Neuronal stem cell (in vitro differentiated cells): ENCODE measurements around the gene SH3GL2.

Experiments used
- DNase-seq: peaks from one replicate; pipeline ENCODE4 v3.0.0-alpha.2; 2013; ENCODE audit warnings: low spot score
- H2AFZ ChIP-seq: one replicate; pipeline ENCODE4 v1.6.1; 2013; ENCODE audit warnings: mild to moderate bottlenecking, low read length, inconsistent platforms
- H2AK5ac ChIP-seq: 2 replicates; pipeline ENCODE4 v1.6.1; 2013; ENCODE audit warnings: low read depth, mild to moderate bottlenecking, inconsistent platforms, low read length, moderate library complexity, mixed read lengths
- H2BK120ac ChIP-seq: 2 replicates; pipeline ENCODE4 v1.6.1; 2013; ENCODE audit warnings: low read depth, mild to moderate bottlenecking, inconsistent platforms, low read length, moderate library complexity, mixed read lengths
- H2BK12ac ChIP-seq: one replicate; pipeline ENCODE4 v1.6.1; 2013; ENCODE audit warnings: low read length, inconsistent platforms
- H2BK15ac ChIP-seq: 2 replicates; pipeline ENCODE4 v1.6.1; 2013; ENCODE audit warnings: mild to moderate bottlenecking, low read length, inconsistent platforms, mixed read lengths
- H2BK5ac ChIP-seq: one replicate; pipeline ENCODE4 v1.6.1; 2013; ENCODE audit warnings: inconsistent platforms, mild to moderate bottlenecking, low read length, moderate library complexity
- H3K14ac ChIP-seq: one replicate; pipeline ENCODE4 v1.6.1; 2013; ENCODE audit warnings: low read length, inconsistent platforms
- H3K18ac ChIP-seq: 2 replicates; pipeline ENCODE4 v1.6.1; 2013; ENCODE audit warnings: low read length, inconsistent platforms
- H3K23ac ChIP-seq: 2 replicates; pipeline ENCODE4 v1.6.1; 2013; ENCODE audit warnings: low read depth, mild to moderate bottlenecking, mixed read lengths, low read length, inconsistent platforms; ENCODE audit not compliant: poor library complexity
- H3K27ac ChIP-seq: replicated peaks from 3 replicates; pipeline ENCODE4 v1.5.1; 2013; ENCODE audit warnings: low read length, inconsistent platforms
- H3K27me3 ChIP-seq, 3 experiments: 2 replicates each; pipeline ENCODE4 v1.6.1; 2013; ENCODE audit warnings: low read length in 3 of 3, mild to moderate bottlenecking in 2 of 3, inconsistent platforms in 1 of 3, low read depth in 1 of 3, mixed read lengths in 1 of 3, moderate library complexity in 1 of 3; ENCODE audit not compliant: control insufficient read depth in 3 of 3, insufficient read depth in 3 of 3
- H3K36me3 ChIP-seq, 2 donors: replicated peaks in 1 of 2; 2 replicates each; pipeline ENCODE4 v1.6.1; 2013; ENCODE audit warnings: low read length in 2 of 2; ENCODE audit not compliant: control insufficient read depth in 2 of 2, insufficient read depth in 2 of 2
- H3K4ac ChIP-seq: 2 replicates; pipeline ENCODE4 v1.6.1; 2013; ENCODE audit warnings: inconsistent platforms, mild to moderate bottlenecking, low read length, moderate library complexity
- H3K4me1 ChIP-seq, 2 donors: 1 replicate in 1 of 2; 2 replicates in 1 of 2; pipeline ENCODE4 v1.6.1; 2013; ENCODE audit warnings: low read length in 2 of 2, low read depth in 1 of 2; ENCODE audit not compliant: control insufficient read depth in 2 of 2, insufficient read depth in 1 of 2
- H3K4me2 ChIP-seq: one replicate; pipeline ENCODE4 v1.6.1; 2013; ENCODE audit warnings: mild to moderate bottlenecking, low read length, inconsistent platforms; ENCODE audit not compliant: insufficient read depth, poor library complexity, severe bottlenecking
- H3K4me3 ChIP-seq, 2 donors: 2 replicates each; pipeline ENCODE4 v1.5.1; 2013; ENCODE audit warnings: low read length in 2 of 2, mild to moderate bottlenecking in 2 of 2, inconsistent platforms in 1 of 2, moderate library complexity in 1 of 2
- H3K79me1 ChIP-seq: one replicate; pipeline ENCODE4 v1.6.1; 2013; ENCODE audit warnings: low read depth, mild to moderate bottlenecking, inconsistent platforms, low read length, moderate library complexity
- H3K9ac ChIP-seq: one replicate; pipeline ENCODE4 v1.6.1; 2013; ENCODE audit warnings: mild to moderate bottlenecking, low read depth, low read length, inconsistent platforms; ENCODE audit not compliant: poor library complexity
- H3K9me3 ChIP-seq, 2 donors: replicated peaks in 1 of 2; 2 replicates each; pipeline versions ENCODE3 to v1.6.1; 2013; ENCODE audit warnings: low read length in 2 of 2, mild to moderate bottlenecking in 2 of 2, inconsistent platforms in 1 of 2, low read depth in 1 of 2, mixed read lengths in 1 of 2, moderate library complexity in 1 of 2; ENCODE audit not compliant: control insufficient read depth in 2 of 2, insufficient read depth in 1 of 2
- H4K8ac ChIP-seq: one replicate; pipeline ENCODE4 v1.6.1; 2013; ENCODE audit warnings: low read depth, mild to moderate bottlenecking, inconsistent platforms, low read length, moderate library complexity
- H4K91ac ChIP-seq: one replicate; pipeline ENCODE4 v1.6.1; 2013; ENCODE audit warnings: low read length, low read depth, mild to moderate bottlenecking, inconsistent platforms; ENCODE audit not compliant: poor library complexity
- WGBS, 2 donors: extraction: QIAGEN DNeasy Blood & Tissue Kit; methylation state at CpG; one replicate each; pipeline ENCODE4 v1.1.7; 2013; ENCODE audit warnings: missing lambda C conversion rate in 2 of 2, mixed read lengths in 1 of 2; ENCODE audit not compliant: insufficient read length in 2 of 2, insufficient replicate concordance in 1 of 2; ENCODE audit errors: extremely low coverage in 2 of 2; 5-methylcytosine and 5-hydroxymethylcytosine counted together

Gene SH3GL2

GRCh38 chr9:17589771-17590170, 10.9 kb downstream of the SH3GL2 start:
- H2AK5ac ChIP-seq, result no peak overlapping the region
- H3K18ac ChIP-seq, result no peak overlapping the region
- H3K4me2 ChIP-seq, result no peak overlapping the region
- H4K91ac ChIP-seq, result no peak overlapping the region
- H3K27ac ChIP-seq, result no peak overlapping the region
- no peak overlapping the region for H2BK5ac ChIP-seq
- no peak overlapping the region for H3K23ac ChIP-seq
- no peak overlapping the region for H2BK12ac ChIP-seq
- no CpG with 5 or more reads among the region's 5 CpGs for WGBS, 2 donors
- H3K4me3 ChIP-seq, result no peak overlapping the region
- no peak overlapping the region for H3K14ac ChIP-seq
- no peak overlapping the region for H2AFZ ChIP-seq
- no peak for DNase-seq
- no peaks in the 10 kb centered on the region for H3K36me3 ChIP-seq
- H3K79me1 ChIP-seq, result no peaks in the 10 kb centered on the region
- H4K8ac ChIP-seq, result no peak overlapping the region
- no peak overlapping the region for H2BK120ac ChIP-seq
- no peak overlapping the region for H2BK15ac ChIP-seq
- H3K4me1 ChIP-seq, result no peaks in the 10 kb centered on the region
- no peak overlapping the region for H3K9ac ChIP-seq
- H3K4ac ChIP-seq, result no peak overlapping the region
- no peaks in the 10 kb centered on the region for H3K9me3 ChIP-seq
- peaks cover 0 to 11% (median 0%) of the 10 kb centered on the region in 3 experiments for H3K27me3 ChIP-seq

GRCh38 chr9:17594961-17595360, 16.1 kb downstream of the SH3GL2 start:
- H2BK12ac ChIP-seq, result no peak overlapping the region

GRCh38 chr9:17597977-17598376, 19.1 kb downstream of the SH3GL2 start:
- H3K36me3 ChIP-seq, result no peaks in the 10 kb centered on the region
- no peak overlapping the region for H3K23ac ChIP-seq
- H3K4me3 ChIP-seq, result no peak overlapping the region
- no peak overlapping the region for H4K8ac ChIP-seq
- no peaks in the 10 kb centered on the region for H3K9me3 ChIP-seq
- no peak overlapping the region for H3K14ac ChIP-seq
- no peak for DNase-seq
- WGBS, 2 donors, result no CpG with 5 or more reads among the region's 3 CpGs
- H3K4ac ChIP-seq, result no peak overlapping the region
- no peak overlapping the region for H3K4me2 ChIP-seq
- H3K4me1 ChIP-seq, result peaks cover 0 to 1% of the 10 kb centered on the region in 2 donors
- peaks cover 0 to 7% (median 0%) of the 10 kb centered on the region in 3 experiments for H3K27me3 ChIP-seq
- H2BK120ac ChIP-seq, result no peak overlapping the region
- H2BK12ac ChIP-seq, result no peak overlapping the region
- H2AK5ac ChIP-seq, result no peak overlapping the region
- no peak overlapping the region for H2AFZ ChIP-seq
- no peak overlapping the region for H3K27ac ChIP-seq
- H3K9ac ChIP-seq, result no peak overlapping the region
- no peak overlapping the region for H3K18ac ChIP-seq
- no peak overlapping the region for H4K91ac ChIP-seq
- H3K79me1 ChIP-seq, result no peaks in the 10 kb centered on the region
- H2BK5ac ChIP-seq, result no peak overlapping the region
- no peak overlapping the region for H2BK15ac ChIP-seq

More at GRCh38 chr9:17594961-17595360, 16.1 kb downstream of the SH3GL2 start:
- no peaks in the 10 kb centered on the region for H3K4me1 ChIP-seq
- no peak overlapping the region for H3K4me3 ChIP-seq
- H3K18ac ChIP-seq, result no peak overlapping the region
- no CpG with 5 or more reads among the region's 3 CpGs for WGBS, 2 donors
- H2BK5ac ChIP-seq, result no peak overlapping the region
- H3K36me3 ChIP-seq, result no peaks in the 10 kb centered on the region
- H3K27me3 ChIP-seq, result peaks cover 0 to 8% (median 0%) of the 10 kb centered on the region in 3 experiments
- H3K4me2 ChIP-seq, result no peak overlapping the region
- no peak overlapping the region for H2AFZ ChIP-seq
- H4K91ac ChIP-seq, result no peak overlapping the region
- no peak overlapping the region for H3K9ac ChIP-seq
- H3K4ac ChIP-seq, result no peak overlapping the region
- no peak overlapping the region for H2AK5ac ChIP-seq
- H3K14ac ChIP-seq, result no peak overlapping the region
- H3K9me3 ChIP-seq, result no peaks in the 10 kb centered on the region
- no peaks in the 10 kb centered on the region for H3K79me1 ChIP-seq
- no peak overlapping the region for H4K8ac ChIP-seq
- H3K23ac ChIP-seq, result no peak overlapping the region
- DNase-seq, result no peak
- no peak overlapping the region for H2BK15ac ChIP-seq
- H2BK120ac ChIP-seq, result no peak overlapping the region
- no peak overlapping the region for H3K27ac ChIP-seq

DNA sequence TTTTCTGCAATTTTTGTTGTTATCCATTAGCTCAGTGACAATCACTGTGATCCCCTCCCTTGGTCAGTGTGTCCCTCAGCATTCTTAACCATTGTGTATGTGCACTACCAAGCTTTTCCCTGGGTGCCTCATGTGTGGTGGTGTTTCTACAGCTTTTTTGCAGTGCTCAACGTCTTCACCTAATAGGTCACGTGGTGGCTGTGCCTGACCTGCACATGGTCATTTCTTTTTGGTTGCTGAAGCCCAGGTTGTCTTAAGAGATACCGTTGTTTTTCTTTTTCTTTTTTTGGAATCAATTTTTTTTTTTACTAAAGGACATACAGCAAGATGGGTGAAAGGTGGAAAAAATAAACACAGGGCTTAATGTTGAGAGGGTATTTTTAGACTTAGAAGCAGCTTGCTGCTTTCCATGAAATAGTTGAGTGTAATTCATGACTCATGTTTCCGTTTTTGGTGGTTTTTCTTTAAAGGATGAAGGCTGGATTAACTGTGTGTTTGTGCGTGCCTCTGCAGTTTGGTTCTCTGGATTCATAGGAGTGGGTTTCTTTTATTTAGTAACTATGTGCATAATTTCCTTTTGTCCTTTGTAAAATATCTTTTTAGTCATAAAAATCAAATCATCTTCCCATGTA, 22.2 kb downstream of the SH3GL2 start:
- Histone ChIP-seq H3K79me1 (no peaks in the 10 kb centered on the region), H2AFZ (no peak overlapping the region), H2BK15ac (no peak overlapping the region), H4K91ac (no peak overlapping the region), H3K23ac (no peak overlapping the region), H3K9me3 (no peaks in the 10 kb centered on the region), H3K4me2 (no peak overlapping the region), H3K27me3 (peaks cover 0 to 2% (median 0%) of the 10 kb centered on the region in 3 experiments), H3K9ac (no peak overlapping the region), H2BK12ac (no peak overlapping the region), H2BK120ac (no peak overlapping the region), H3K4ac (no peak overlapping the region), H3K36me3 (no peaks in the 10 kb centered on the region), H4K8ac (no peak overlapping the region), H3K14ac (no peak overlapping the region), H3K4me3 (no peak overlapping the region), H2AK5ac (no peak overlapping the region), H2BK5ac (no peak overlapping the region), H3K4me1 (peaks cover 0 to 1% of the 10 kb centered on the region in 2 donors), H3K27ac (no peak overlapping the region), H3K18ac (no peak overlapping the region)
- WGBS, 2 donors, result no CpG with 5 or more reads among the region's 5 CpGs
- no peak for DNase-seq
